ENCODE measurements around the gene LHFPL3.

DNA sequence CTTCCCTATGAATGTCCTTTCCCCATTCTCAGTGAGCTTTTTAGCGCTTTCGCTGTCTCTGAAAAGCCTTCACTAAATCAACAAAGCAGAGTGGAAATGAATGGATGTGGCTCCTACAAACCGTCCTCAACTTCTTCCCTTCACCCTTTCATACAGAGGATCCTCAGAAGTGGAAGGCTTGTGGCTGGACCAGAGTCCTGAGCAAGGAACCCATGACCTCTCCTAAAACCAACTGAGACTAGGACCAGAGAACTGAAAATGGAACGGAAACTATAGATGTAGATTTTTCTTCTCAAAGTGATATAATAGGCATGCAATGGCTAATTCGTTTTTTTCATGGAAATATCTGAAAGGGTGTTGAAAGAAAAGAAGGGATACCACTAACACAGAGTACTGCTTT lies 122.5 kb downstream of the LHFPL3 start:
- no peak for TF ChIP-seq EP300 (IDR thresholded peaks at IDR 0.05)
- no peak for TF ChIP-seq CTCF (IDR thresholded peaks at IDR 0.05)

Data from esophagus muscularis mucosa (tissue), 3 donors.